IPS DF 19.7 (cell line): ENCODE data around the gene GH1.
"Not testable (repeated sequence)": the region's sequence is repeated elsewhere in the genome, so short reads cannot be mapped to it uniquely, and the experiment has no call there.

Experiments used
- DNase-seq: peaks from one replicate; pipeline ENCODE4 v3.0.0-alpha.2; 2013; ENCODE audit warnings: low read depth, low spot score

The GH1 gene

GRCh38 chr17:63896524-63897354 lies 21.9 kb downstream of the GH1 start, which contains the start of gene CSH1:
TSS of gene CSH1 (minus strand) at chr17:63896574. CDS start at chr17:63896511, 63 bp downstream.
- not testable (repeated sequence) for DNase-seq

GRCh38 chr17:63894821-63895220 lies 23.8 kb downstream of the GH1 start:
- not testable (repeated sequence) for DNase-seq

DNA sequence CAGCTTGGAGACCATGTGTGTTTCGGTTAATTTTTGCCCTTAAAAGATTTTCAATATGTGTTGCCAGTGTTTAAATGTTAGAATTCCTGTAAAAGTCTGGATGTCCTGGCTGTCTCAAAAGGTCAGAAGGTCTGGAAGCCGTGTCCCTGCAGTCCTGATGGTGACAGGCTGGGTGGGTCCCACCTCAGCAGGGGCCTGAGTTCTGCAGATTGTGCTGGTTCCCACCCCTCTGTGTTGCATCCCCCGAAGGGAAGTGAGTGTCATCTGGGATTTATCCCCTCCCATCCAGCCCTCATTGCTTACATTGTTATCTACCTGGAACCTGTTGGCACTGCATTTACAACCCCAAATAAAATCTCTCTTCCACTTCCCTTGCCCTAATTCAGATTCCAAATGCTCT lies 24.6 kb downstream of the GH1 start:
- DNase-seq, result not testable (repeated sequence)

- DNase-seq, result not testable (repeated sequence)
Measured at GRCh38 chr17:63892316-63893037, 26.2 kb downstream of the GH1 start.

- DNase-seq, result not testable (repeated sequence)
Measured at GRCh38 chr17:63889026-63889848, 29.4 kb downstream of the GH1 start.

- DNase-seq, result not testable (repeated sequence)
Measured at GRCh38 chr17:63885119-63885518, 33.5 kb downstream of the GH1 start.

GRCh38 chr17:63882626-63883126 lies 36.0 kb downstream of the GH1 start:
- DNase-seq, result not testable (repeated sequence)

GRCh38 chr17:63881935-63882601 lies 36.6 kb downstream of the GH1 start, which contains the start of gene GH2:
TSS of gene GH2 (minus strand) at chr17:63881944. CDS start at chr17:63881801, 143 bp downstream.
- no peak for DNase-seq

GRCh38 chr17:63881337-63881736 lies 37.3 kb downstream of the GH1 start:
- not testable (repeated sequence) for DNase-seq

- DNase-seq, result no peak
Measured at GRCh38 chr17:63880706-63881105, 37.9 kb downstream of the GH1 start.

GRCh38 chr17:63878413-63878812 lies 40.2 kb downstream of the GH1 start:
- DNase-seq, result not testable (repeated sequence)

- not testable (repeated sequence) for DNase-seq
Measured at GRCh38 chr17:63874693-63875092, 43.9 kb downstream of the GH1 start.

GRCh38 chr17:63874061-63874626 lies 44.5 kb downstream of the GH1 start:
- not testable (repeated sequence) for DNase-seq

DNA sequence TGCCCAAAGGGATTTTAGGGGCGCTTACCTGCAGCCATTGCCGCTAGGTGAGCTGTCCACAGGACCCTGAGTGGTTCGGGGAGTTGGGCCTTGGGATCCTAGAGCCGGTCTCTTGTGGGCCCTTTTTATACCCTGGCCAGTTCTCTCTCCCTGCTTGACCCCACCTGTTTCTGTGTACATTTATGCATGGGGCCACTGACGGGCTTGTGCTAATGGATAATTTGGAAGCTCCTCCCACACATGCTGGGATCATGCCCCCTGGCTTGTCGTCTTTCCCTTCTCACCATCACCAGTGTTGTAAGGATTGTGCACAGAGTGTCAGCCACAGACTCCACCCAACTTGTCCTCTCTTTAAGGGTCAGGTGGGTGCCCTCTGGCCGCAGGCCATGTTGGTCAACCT lies 45.1 kb downstream of the GH1 start, which contains the start of gene CSH2:
Gene CSH2 (minus strand): TSS at position 101 of the 400 bp plus-strand sequence. CDS start 63 bp downstream, at position 38.
- not testable (repeated sequence) for DNase-seq

- DNase-seq, result not testable (repeated sequence)
Measured at GRCh38 chr17:63871646-63872365, 46.8 kb downstream of the GH1 start.

DNA sequence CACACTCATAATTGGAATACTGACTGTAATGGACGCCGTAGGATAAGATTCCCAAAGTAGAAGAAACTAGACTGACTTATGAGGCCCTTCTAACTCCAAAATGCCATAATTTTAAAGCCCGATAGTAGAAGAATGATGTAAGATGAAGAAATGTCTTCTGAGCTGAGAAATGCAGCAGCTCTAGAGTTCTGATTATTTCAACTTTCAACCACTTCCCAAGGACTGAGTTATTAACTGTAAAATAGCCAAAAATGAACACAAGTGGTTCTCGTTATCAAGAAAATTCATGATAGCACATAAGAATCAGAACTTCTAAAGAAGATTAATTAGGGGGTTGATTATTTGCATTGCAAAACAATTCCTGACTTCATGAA lies 48.4 kb downstream of the GH1 start:
- DNase-seq, result not testable (repeated sequence)

GRCh38 chr17:63869491-63870291 lies 48.9 kb downstream of the GH1 start:
- DNase-seq, result not testable (repeated sequence)
